Endothelial cell of hepatic sinusoid (primary cell): ENCODE results near the gene PEBP1.

Source experiments
- in situ Hi-C: cut with HindIII; loops from 2 replicates; pipeline ENCODE4 v1.10.0; 2017; ENCODE audit warnings: low sequenced_read_pairs

PEBP1 gene

DNA sequence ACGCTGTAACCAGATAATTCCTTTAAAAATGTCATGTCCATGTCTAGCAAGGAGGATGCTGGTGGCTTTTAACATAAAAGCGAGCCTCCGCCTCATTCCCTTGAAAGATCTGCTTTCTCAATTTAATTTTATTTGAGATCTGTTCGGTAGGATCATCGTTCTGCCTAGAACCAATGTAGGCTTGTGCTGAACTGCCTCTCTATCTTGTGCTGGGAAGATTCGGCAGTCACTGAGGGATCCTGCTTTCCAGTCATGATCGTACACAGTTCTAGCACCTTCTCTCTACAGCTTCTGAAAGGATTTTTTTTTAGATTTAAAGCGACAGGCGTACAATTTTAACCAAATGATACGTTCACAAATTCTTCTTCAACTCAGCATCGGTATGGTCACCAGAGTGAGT, 54.3 kb downstream of the PEBP1 start:
- in situ Hi-C loops: no loop called here

DNA sequence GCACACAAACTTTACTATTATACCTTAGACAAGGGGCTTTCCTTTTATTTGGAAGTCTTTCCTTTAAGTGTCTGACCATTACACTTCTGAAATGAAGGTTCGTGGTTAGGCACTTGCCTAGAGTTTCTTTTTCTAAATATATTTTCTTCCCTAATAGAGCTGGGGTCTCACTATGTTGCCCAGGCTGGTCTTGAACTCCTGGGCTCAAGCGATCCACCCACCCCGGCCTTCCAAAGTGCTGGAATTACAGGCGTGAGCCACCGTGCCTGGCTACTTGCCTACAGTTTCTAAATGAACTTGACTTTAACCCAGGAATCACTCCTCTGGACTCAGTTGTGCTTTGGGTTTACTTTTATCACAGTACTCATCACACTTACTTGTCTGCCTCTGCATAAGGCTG, 57.6 kb downstream of the PEBP1 start:
- in situ Hi-C loops: no loop called here

DNA sequence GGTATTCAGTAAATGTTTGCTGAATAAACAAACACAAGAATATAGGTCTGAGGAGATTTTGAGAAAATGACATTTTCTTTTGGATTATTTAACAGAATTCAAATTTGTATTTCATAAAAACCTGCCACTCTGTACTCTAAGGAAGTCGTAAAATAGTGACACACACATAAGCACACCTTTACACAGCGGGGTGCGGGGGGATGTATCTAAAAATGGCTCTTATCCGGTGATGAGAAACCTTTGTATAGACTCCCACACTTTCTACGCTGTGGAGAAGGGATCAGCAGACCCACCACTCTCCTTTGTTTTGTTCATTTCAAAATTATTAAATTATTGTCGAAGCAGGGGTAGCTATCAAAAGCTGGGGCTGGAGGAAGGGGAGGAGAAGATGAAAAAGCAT, 58.0 kb downstream of the PEBP1 start:
- in situ Hi-C loops: no loop called here
